ENCODE measurements around the gene ADGRB3. TPM values are rescaled to one million over a fixed set of nuclear protein-coding genes. Genes with fewer than 3 reads are reported as not detected.

The ADGRB3 gene
- total and polyA plus RNA-seq, 10 of the 15 experiments (the other 5 are each of a cell fraction or from before 2014, with no cell fraction given) = 0.03 to 0.06 TPM; not detected in 8

GRCh38 chr6:68711386-68712000, 76.4 kb downstream of the ADGRB3 start:
- no peak for FAIRE-seq
- 10% methylated on average over 2 of the region's 2 CpGs for WGBS (ENCODE audit: insufficient coverage, insufficient replicate concordance, low lambda C conversion rate, missing lambda C conversion rate)
- in situ Hi-C loops (cut with MboI) = no loop called here

GRCh38 chr6:68716620-68717019, 81.5 kb downstream of the ADGRB3 start:
- Histone ChIP-seq H3K79me2 (ENCODE audit: control insufficient read depth, insufficient read depth, low read length) (no peaks in the 10 kb centered on the region), H4K20me1 (ENCODE audit: control insufficient read depth, insufficient read depth) (no peaks in the 10 kb centered on the region), H3K27me3 (replicated peaks in 1 of 2; ENCODE audit: control insufficient read depth in 2 of 2, insufficient read depth in 2 of 2, low read length in 1 of 2) (no peaks in the 10 kb centered on the region), H2AFZ (ENCODE audit: control insufficient read depth, low read depth, low read length) (no peak overlapping the region), H3K9me3 (replicated peaks; ENCODE audit: control insufficient read depth, insufficient read depth, low read length) (no peaks in the 10 kb centered on the region), H3K4me3 (no peak overlapping the region), H3K9ac (ENCODE audit: control insufficient read depth, insufficient read depth, low read length) (no peak overlapping the region), H3K4me1 (ENCODE audit: control insufficient read depth, insufficient read depth, low read length) (no peaks in the 10 kb centered on the region), H3K27ac (ENCODE audit: control insufficient read depth, insufficient read depth) (no peak overlapping the region), H3K4me2 (ENCODE audit: control insufficient read depth, insufficient read depth) (no peak overlapping the region), H3K36me3 (ENCODE audit: control insufficient read depth in 2 of 2, insufficient read depth in 2 of 2, low read length in 1 of 2) (no peaks in the 10 kb centered on the region)
- CTCF ChIA-PET = interaction anchor here (1.1 kb wide), 1 partner anchor 10 kb away, joined by 3 read pairs; no protein-coding TSS in a partner anchor
- no peak for DNase-seq (ENCODE audit: low read depth, low spot score)
- RAD21 ChIA-PET (ENCODE audit: unreplicated experiment) = no interaction called here
- in situ Hi-C loops (cut with MboI) (no loop called here), intact Hi-C loops (cut with micrococcal nuclease; ENCODE audit: unreplicated experiment) (no loop called here)
- no peak for FAIRE-seq
- no peak for ATAC-seq
- 71% methylated on average over 2 of the region's 2 CpGs for WGBS (ENCODE audit: insufficient coverage, insufficient replicate concordance, low lambda C conversion rate, missing lambda C conversion rate)
- no TSS peak for BruUV-seq (replicated peaks)
- POLR2A ChIA-PET = no interaction called here
- SMC1A ChIA-PET (ENCODE audit: uncharacterized antibody, unreplicated experiment) = interaction anchor here (1.1 to 1.2 kb wide), 2 partner anchors 8 to 20 kb away, joined by 3 to 4 read pairs; no protein-coding TSS in a partner anchor
- TF ChIP-seq SREBF1 (IDR thresholded peaks at IDR 0.05; ENCODE audit: low read length) = no peak
- no peak for TF ChIP-seq MTA3 (IDR thresholded peaks at IDR 0.05; ENCODE audit: borderline replicate concordance, low read length)
- no peak for TF ChIP-seq PRDM15 (CRISPR knock-in tag; IDR thresholded peaks at IDR 0.05)
- TF ChIP-seq GABPA (IDR thresholded peaks at IDR 0.05; ENCODE audit: low read depth) = no peak
- TF ChIP-seq YY1 (IDR thresholded peaks at IDR 0.05; ENCODE audit: low read depth, low read length) = no peak
- no peak for TF ChIP-seq E4F1 (IDR thresholded peaks at IDR 0.05; ENCODE audit: borderline replicate concordance, partially characterized antibody)
- TF ChIP-seq ELK1 (IDR thresholded peaks at IDR 0.05; ENCODE audit: low read depth, low read length) = no peak
- no peak for TF ChIP-seq SIX5 (IDR thresholded peaks at IDR 0.05; ENCODE audit: low read depth, low read length, severe bottlenecking)

More at GRCh38 chr6:68711386-68712000, 76.4 kb downstream of the ADGRB3 start:
- H3K4me3 ChIP-seq = no peak overlapping the region
- ATAC-seq (no peak), DNase-seq (ENCODE audit: low read depth, low spot score) (no peak)
- ChIA-PET POLR2A (no interaction called here), CTCF (no interaction called here), RAD21 (ENCODE audit: unreplicated experiment) (no interaction called here), SMC1A (ENCODE audit: uncharacterized antibody, unreplicated experiment) (no interaction called here)
- H3K9ac ChIP-seq (ENCODE audit: control insufficient read depth, insufficient read depth, low read length) = no peak overlapping the region
- no peak for TF ChIP-seq FOXM1 (IDR thresholded peaks at IDR 0.05; ENCODE audit: low read depth, low read length)
- no peaks in the 10 kb centered on the region for H3K27me3 ChIP-seq (replicated peaks in 1 of 2; ENCODE audit: control insufficient read depth in 2 of 2, insufficient read depth in 2 of 2, low read length in 1 of 2)
- H3K36me3 ChIP-seq (ENCODE audit: control insufficient read depth in 2 of 2, insufficient read depth in 2 of 2, low read length in 1 of 2) = no peaks in the 10 kb centered on the region
- no peaks in the 10 kb centered on the region for H3K79me2 ChIP-seq (ENCODE audit: control insufficient read depth, insufficient read depth, low read length)
- H3K27ac ChIP-seq (ENCODE audit: control insufficient read depth, insufficient read depth) = no peak overlapping the region
- no peaks in the 10 kb centered on the region for H3K9me3 ChIP-seq (replicated peaks; ENCODE audit: control insufficient read depth, insufficient read depth, low read length)
- no peak overlapping the region for H2AFZ ChIP-seq (ENCODE audit: control insufficient read depth, low read depth, low read length)
- H3K4me2 ChIP-seq (ENCODE audit: control insufficient read depth, insufficient read depth) = no peak overlapping the region
- H4K20me1 ChIP-seq (ENCODE audit: control insufficient read depth, insufficient read depth) = no peaks in the 10 kb centered on the region
- H3K4me1 ChIP-seq (ENCODE audit: control insufficient read depth, insufficient read depth, low read length) = no peaks in the 10 kb centered on the region
- intact Hi-C loops (cut with micrococcal nuclease; ENCODE audit: unreplicated experiment) = no loop called here
- no TSS peak for BruUV-seq (replicated peaks)
